Endothelial cell of umbilical vein (primary cell): Measurements from ENCODE around the gene USP37. TPM values are rescaled to one million over a fixed set of nuclear protein-coding genes. Genes with fewer than 3 reads are reported as not detected.

Source experiments
- BruUV-seq: library from RNA; stranded (reverse); fragments of 400-500 nt; replicated peaks from 2 replicates; lab custom pipeline; 2021; lab: Mats Ljungman, UMichigan
- CTCF ChIA-PET: fragments of 300-600, 350-600 bp; sonication (Branson Sonifier 250); formaldehyde crosslinking; loops from one replicate; lab custom pipeline; 2021; ENCODE audit warnings: antibody characterized with exemption, inconsistent platforms; lab: Charles Lee
- POLR2A ChIA-PET: fragments of 300-600, 350-600 bp; sonication (Branson Sonifier 250); formaldehyde crosslinking; loops from one replicate; lab custom pipeline; 2021; ENCODE audit warnings: antibody characterized with exemption, inconsistent platforms; lab: Charles Lee
- DNase-seq: peaks from one replicate; pipeline ENCODE4 v3.0.0-alpha.2; 2011; ENCODE audit warnings: low read depth, low spot score
- FAIRE-seq: peaks from 2 replicates; lab custom pipeline; 2011; peaks lifted over from hg19 to GRCh38; lab: Jason Lieb, UNC
- H2AFZ ChIP-seq: 2 replicates; pipeline ENCODE4 v1.6.0; 2012; ENCODE audit warnings: low read depth, low read length, control low read depth, inconsistent platforms
- H3K27ac ChIP-seq: 2 replicates; pipeline ENCODE4 v1.5.1; 2011; ENCODE audit warnings: low read depth, mild to moderate bottlenecking, control low read depth, low read length, moderate library complexity; ENCODE audit not compliant: insufficient read depth
- H3K27me3 ChIP-seq, 2 experiments: 2 replicates each; pipeline versions ENCODE4 v1.6.0 to v1.6.1; 2011; ENCODE audit warnings: low read length in 2 of 2, mixed read lengths in 1 of 2; ENCODE audit not compliant: control insufficient read depth in 2 of 2, insufficient read depth in 2 of 2
- H3K36me3 ChIP-seq, 2 experiments: 2 replicates in 1 of 2; 3 replicates in 1 of 2; pipeline ENCODE4 v1.5.1; 2011; ENCODE audit warnings: low read length in 2 of 2, mild to moderate bottlenecking in 1 of 2, moderate library complexity in 1 of 2; ENCODE audit not compliant: control insufficient read depth in 2 of 2, insufficient read depth in 2 of 2; ENCODE audit errors: extremely low read depth in 1 of 2
- H3K4me1 ChIP-seq: 3 replicates; pipeline ENCODE4 v1.5.1; 2011; ENCODE audit warnings: mild to moderate bottlenecking, low read length; ENCODE audit not compliant: control insufficient read depth, insufficient read depth; ENCODE audit errors: extremely low read depth
- H3K4me2 ChIP-seq: 2 replicates; pipeline ENCODE4 v1.6.1; 2011; ENCODE audit warnings: low read length, control low read depth, mixed read lengths; ENCODE audit not compliant: insufficient read depth
- H3K4me3 ChIP-seq, 3 experiments: fragments of 200-600 bp in 1 of 3; sonication (generic), shearing (Covaris generic) in 1 of 3; replicated peaks in 1 of 3; 2 replicates each; pipeline ENCODE4 v1.5.1; 2011 to 2016; ENCODE audit warnings: control low read depth in 3 of 3, low read length in 3 of 3, mild to moderate bottlenecking in 2 of 3, inconsistent platforms in 1 of 3, low read depth in 1 of 3, moderate library complexity in 1 of 3; ENCODE audit not compliant: insufficient read depth in 1 of 3
- H3K79me2 ChIP-seq: 2 replicates; pipeline ENCODE4 v1.6.0; 2012; ENCODE audit warnings: low read length, inconsistent platforms; ENCODE audit not compliant: control insufficient read depth, insufficient read depth
- H3K9ac ChIP-seq: replicated peaks from 2 replicates; pipeline ENCODE3; 2011; ENCODE audit warnings: low read length, control low read depth; ENCODE audit not compliant: insufficient read depth; ENCODE audit errors: extremely low read depth
- H3K9me1 ChIP-seq: replicated peaks from 3 replicates; pipeline ENCODE4 v1.6.0; 2011; ENCODE audit warnings: mild to moderate bottlenecking, low read length; ENCODE audit not compliant: control insufficient read depth, insufficient read depth; ENCODE audit errors: extremely low read depth
- H3K9me3 ChIP-seq: replicated peaks from 2 replicates; pipeline ENCODE4 v1.5.1; 2012; ENCODE audit warnings: low read length, inconsistent platforms; ENCODE audit not compliant: control insufficient read depth, insufficient read depth
- H4K20me1 ChIP-seq: replicated peaks from 2 replicates; pipeline ENCODE3; 2011; ENCODE audit warnings: mild to moderate bottlenecking, low read length; ENCODE audit not compliant: control insufficient read depth, insufficient read depth; ENCODE audit errors: extremely low read depth
- EZH2 ChIP-seq: IDR thresholded peaks from 2 replicates; pipeline ENCODE4 v1.6.1; 2012; ENCODE audit warnings: borderline replicate concordance, low read depth, mild to moderate bottlenecking, moderate library complexity, low read length, inconsistent platforms; ENCODE audit not compliant: severe bottlenecking
- FOS ChIP-seq: IDR thresholded peaks from 2 replicates; pipeline ENCODE4 v1.6.1; 2011; ENCODE audit warnings: mild to moderate bottlenecking, low read length, moderate library complexity, borderline replicate concordance; ENCODE audit not compliant: insufficient read depth
- GATA2 ChIP-seq: IDR thresholded peaks from 2 replicates; pipeline ENCODE4 v1.7.0; 2011; ENCODE audit warnings: low read depth, mild to moderate bottlenecking, moderate library complexity, mixed read lengths, low read length; ENCODE audit not compliant: insufficient read length, insufficient read depth
- JUN ChIP-seq: IDR thresholded peaks from 2 replicates; pipeline ENCODE4 v1.6.1; 2011; ENCODE audit warnings: borderline replicate concordance, low read depth; ENCODE audit not compliant: insufficient read length, insufficient read depth
- MYC ChIP-seq: IDR thresholded peaks from one replicate; pipeline ENCODE4 v1.6.1; 2011; ENCODE audit warnings: mild to moderate bottlenecking, low read depth, low read length
- POLR2A ChIP-seq: IDR thresholded peaks from 2 replicates; pipeline ENCODE4 v1.6.1; 2012; ENCODE audit warnings: low read depth, mild to moderate bottlenecking, control low read depth, low read length
- POLR2AphosphoS5 ChIP-seq: IDR thresholded peaks from 2 replicates; pipeline ENCODE4 v1.6.1; 2012; ENCODE audit warnings: low read depth, mild to moderate bottlenecking, control low read depth, low read length, moderate library complexity; ENCODE audit not compliant: insufficient read depth
- dilution Hi-C: fragments of 300-500 bp; cut with MboI; formaldehyde crosslinking; loops from one replicate; pipeline ENCODE4 v1.15.0; 2019; ENCODE audit warnings: low sequenced_read_pairs; ENCODE audit not compliant: extremely low pct_ligation_motif_present
- intact Hi-C: fragments of 100-400 bp; cut with micrococcal nuclease; formaldehyde crosslinking; loops from one replicate; pipeline ENCODE4 v1.10.0; 2022
- polyA plus RNA-seq, 4 experiments: library from polyadenylated mRNA; depleted of rRNA in 3 of 4; stranded (reverse) in 3 of 4; unstranded in 1 of 4; fragments of >200 nt; gene quantifications; 2 replicates each; pipeline versions ENCODE4 v1.2.1 to v1.2.3, GENCODE V29; 2011 to 2012; ENCODE audit warnings: missing spikeins in 1 of 4
- total RNA-seq: library from RNA; stranded (reverse); gene quantifications from 2 replicates; pipeline ENCODE4 v1.2.3, GENCODE V29; 2021
- TF ChIP-seq, protein P1 (sequence below), 2 donors: IDR thresholded peaks; 1 replicate in 1 of 2; 2 replicates in 1 of 2; pipeline ENCODE4 v1.5.1; 2011; ENCODE audit warnings: low read length in 2 of 2, mild to moderate bottlenecking in 2 of 2, moderate library complexity in 2 of 2, control low read depth in 1 of 2, inconsistent platforms in 1 of 2, low read depth in 1 of 2; ENCODE audit not compliant: insufficient read depth in 1 of 2; ENCODE audit errors: extremely low read depth in 1 of 2
- TF ChIP-seq, protein P2 (sequence below): IDR thresholded peaks from 2 replicates; pipeline ENCODE4 v1.6.1; 2011; ENCODE audit not compliant: insufficient read depth, insufficient read length

Gene USP37
- total and polyA plus RNA-seq, 2 donors (not counting 3 experiments of a cell fraction or from before 2014, with no cell fraction given) = 1.9 to 14.4 TPM

GRCh38 chr2:218485986-218486667 lies 82.0 kb downstream of the USP37 start:
- ChIA-PET CTCF (no interaction called here), POLR2A (no interaction called here)
- H3K4me1 ChIP-seq = no peaks in the 10 kb centered on the region
- no peaks in the 10 kb centered on the region for H3K79me2 ChIP-seq
- TF ChIP-seq GATA2 (no peak), MYC (no peak), FOS (no peak), JUN (no peak), POLR2AphosphoS5 (no peak), POLR2A (no peak)
- H3K9me3 ChIP-seq = no peaks in the 10 kb centered on the region
- no peak for FAIRE-seq
- intact Hi-C loops = no loop called here
- H4K20me1 ChIP-seq = no peaks in the 10 kb centered on the region
- no peak for DNase-seq
- no peak overlapping the region for H3K4me3 ChIP-seq
- no peak overlapping the region for H3K9ac ChIP-seq
- H3K9me1 ChIP-seq = no peaks in the 10 kb centered on the region
- H2AFZ ChIP-seq = no peak overlapping the region
- no TSS peak for BruUV-seq
- no peaks in the 10 kb centered on the region for H3K27me3 ChIP-seq
- dilution Hi-C loops = no loop called here
- no peak overlapping the region for H3K27ac ChIP-seq
- no peaks in the 10 kb centered on the region for H3K36me3 ChIP-seq
- H3K4me2 ChIP-seq = no peak overlapping the region

GRCh38 chr2:218482651-218483050 lies 85.5 kb downstream of the USP37 start:
- dilution Hi-C loops (no loop called here), intact Hi-C loops (no loop called here)
- Histone ChIP-seq H3K27me3 (no peaks in the 10 kb centered on the region), H3K79me2 (no peaks in the 10 kb centered on the region), H3K4me3 (no peak overlapping the region), H3K36me3 (peaks cover 0 to 2% of the 10 kb centered on the region in 2 experiments), H2AFZ (no peak overlapping the region), H3K9me3 (no peaks in the 10 kb centered on the region), H3K4me2 (no peak overlapping the region), H3K9me1 (no peaks in the 10 kb centered on the region), H4K20me1 (no peaks in the 10 kb centered on the region), H3K4me1 (no peaks in the 10 kb centered on the region), H3K27ac (no peak overlapping the region), H3K9ac (no peak overlapping the region)
- POLR2A ChIA-PET = no interaction called here
- DNase-seq = no peak
- TF ChIP-seq EZH2 (no peak), GATA2 (no peak), FOS (no peak), MYC (no peak), POLR2A (no peak), POLR2AphosphoS5 (no peak), JUN (no peak)
- TF ChIP-seq, protein P1, sequence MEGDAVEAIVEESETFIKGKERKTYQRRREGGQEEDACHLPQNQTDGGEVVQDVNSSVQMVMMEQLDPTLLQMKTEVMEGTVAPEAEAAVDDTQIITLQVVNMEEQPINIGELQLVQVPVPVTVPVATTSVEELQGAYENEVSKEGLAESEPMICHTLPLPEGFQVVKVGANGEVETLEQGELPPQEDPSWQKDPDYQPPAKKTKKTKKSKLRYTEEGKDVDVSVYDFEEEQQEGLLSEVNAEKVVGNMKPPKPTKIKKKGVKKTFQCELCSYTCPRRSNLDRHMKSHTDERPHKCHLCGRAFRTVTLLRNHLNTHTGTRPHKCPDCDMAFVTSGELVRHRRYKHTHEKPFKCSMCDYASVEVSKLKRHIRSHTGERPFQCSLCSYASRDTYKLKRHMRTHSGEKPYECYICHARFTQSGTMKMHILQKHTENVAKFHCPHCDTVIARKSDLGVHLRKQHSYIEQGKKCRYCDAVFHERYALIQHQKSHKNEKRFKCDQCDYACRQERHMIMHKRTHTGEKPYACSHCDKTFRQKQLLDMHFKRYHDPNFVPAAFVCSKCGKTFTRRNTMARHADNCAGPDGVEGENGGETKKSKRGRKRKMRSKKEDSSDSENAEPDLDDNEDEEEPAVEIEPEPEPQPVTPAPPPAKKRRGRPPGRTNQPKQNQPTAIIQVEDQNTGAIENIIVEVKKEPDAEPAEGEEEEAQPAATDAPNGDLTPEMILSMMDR (IDR thresholded peaks at IDR 0.05; ENCODE audit: extremely low read depth in 1 of 2, insufficient read depth in 1 of 2, low read depth in 1 of 2, low read length in 2 of 2) = no peak
- TF ChIP-seq, protein P2, sequence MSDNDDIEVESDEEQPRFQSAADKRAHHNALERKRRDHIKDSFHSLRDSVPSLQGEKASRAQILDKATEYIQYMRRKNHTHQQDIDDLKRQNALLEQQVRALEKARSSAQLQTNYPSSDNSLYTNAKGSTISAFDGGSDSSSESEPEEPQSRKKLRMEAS = no peak
- FAIRE-seq = no peak
- CTCF ChIA-PET = no interaction called here
- BruUV-seq = no TSS peak
